GM12892 (cell line): ENCODE measurements around the gene AGGF1.
"Not testable (repeated sequence)": the region's sequence is repeated elsewhere in the genome, so short reads cannot be mapped to it uniquely, and the experiment has no call there.

ENCODE experiments used
- DNase-seq: peaks from one replicate; pipeline ENCODE4 v3.0.0; 2011; ENCODE audit not compliant: insufficient read length
- FAIRE-seq: peaks from 2 replicates; lab custom pipeline; 2011; peaks lifted over from hg19 to GRCh38; lab: Jason Lieb, UNC
- POLR2A ChIP-seq: IDR thresholded peaks from 2 replicates; pipeline ENCODE4 v1.6.1; 2011; ENCODE audit warnings: low read depth, low read length, control low read depth
- POLR2AphosphoS5 ChIP-seq: IDR thresholded peaks from 2 replicates; pipeline ENCODE4 v1.6.1; 2011; ENCODE audit warnings: low read depth, low read length, control low read depth
- TAF1 ChIP-seq: IDR thresholded peaks from 2 replicates; pipeline ENCODE4 v1.6.1; 2011; ENCODE audit warnings: low read depth, mild to moderate bottlenecking, control low read depth, low read length, borderline replicate concordance

Gene AGGF1

DNA sequence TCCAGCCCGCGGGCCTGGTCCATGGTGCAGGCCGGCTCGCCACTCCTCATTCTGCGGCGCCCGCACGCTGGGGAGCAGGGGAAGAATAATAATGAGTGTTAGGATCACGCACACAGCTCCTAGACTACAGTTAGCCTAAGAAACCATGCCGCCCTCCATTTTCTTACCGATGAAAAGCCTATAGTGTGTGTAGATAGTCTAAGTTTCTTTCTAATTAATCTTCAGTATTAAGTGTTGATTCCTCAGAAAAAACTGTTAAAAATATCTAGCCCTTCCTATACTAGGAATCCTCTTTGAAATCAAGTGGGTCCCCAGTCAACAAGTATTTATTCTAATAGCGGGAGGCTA, 47.6 kb downstream of the AGGF1 start:
- DNase-seq: no peak
- FAIRE-seq: no peak
- TF ChIP-seq POLR2A (no peak), POLR2AphosphoS5 (no peak), TAF1 (no peak)

- not testable (repeated sequence) for DNase-seq, FAIRE-seq
Observed at GRCh38 chr5:77080479-77080878, 50.3 kb downstream of the AGGF1 start.

- DNase-seq (no peak), FAIRE-seq (no peak)
- TF ChIP-seq POLR2A: no peak
- TF ChIP-seq POLR2AphosphoS5: no peak
- TF ChIP-seq TAF1: no peak
Observed at GRCh38 chr5:77080905-77081304, 50.7 kb downstream of the AGGF1 start.

GRCh38 chr5:77082280-77082679, 52.1 kb downstream of the AGGF1 start:
- no peak for DNase-seq

DNA sequence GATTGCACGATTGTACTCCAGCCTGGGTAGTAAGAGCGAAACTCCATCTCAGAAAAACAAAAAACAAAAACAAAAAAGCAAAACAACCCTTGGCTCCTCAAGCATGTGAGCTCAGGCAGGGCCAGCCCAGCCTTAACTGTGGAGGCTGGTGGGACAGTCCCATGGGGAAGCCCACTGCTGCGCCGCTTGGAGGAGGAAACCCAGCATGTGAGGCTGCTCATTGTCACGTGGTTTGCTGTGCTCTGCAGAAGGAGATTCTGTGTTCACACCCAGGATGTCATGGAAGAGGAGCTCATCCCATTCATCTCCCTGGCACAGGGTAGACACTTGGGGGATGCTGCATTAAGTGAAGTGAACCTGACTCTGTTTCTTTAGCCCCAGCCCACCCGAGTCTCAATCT, 52.9 kb downstream of the AGGF1 start:
- no peak for DNase-seq
- TF ChIP-seq TAF1 (no peak), POLR2A (no peak), POLR2AphosphoS5 (no peak)
- no peak for FAIRE-seq

More at GRCh38 chr5:77082280-77082679, 52.1 kb downstream of the AGGF1 start:
- FAIRE-seq: no peak
- TF ChIP-seq POLR2AphosphoS5: no peak
- no peak for TF ChIP-seq TAF1
- TF ChIP-seq POLR2A: no peak

GRCh38 chr5:77086368-77086688, 56.1 kb downstream of the AGGF1 start:
- TF ChIP-seq TAF1 (no peak), POLR2AphosphoS5 (no peak), POLR2A (no peak)
- DNase-seq: no peak
- peak; percentile 56 for FAIRE-seq

DNA sequence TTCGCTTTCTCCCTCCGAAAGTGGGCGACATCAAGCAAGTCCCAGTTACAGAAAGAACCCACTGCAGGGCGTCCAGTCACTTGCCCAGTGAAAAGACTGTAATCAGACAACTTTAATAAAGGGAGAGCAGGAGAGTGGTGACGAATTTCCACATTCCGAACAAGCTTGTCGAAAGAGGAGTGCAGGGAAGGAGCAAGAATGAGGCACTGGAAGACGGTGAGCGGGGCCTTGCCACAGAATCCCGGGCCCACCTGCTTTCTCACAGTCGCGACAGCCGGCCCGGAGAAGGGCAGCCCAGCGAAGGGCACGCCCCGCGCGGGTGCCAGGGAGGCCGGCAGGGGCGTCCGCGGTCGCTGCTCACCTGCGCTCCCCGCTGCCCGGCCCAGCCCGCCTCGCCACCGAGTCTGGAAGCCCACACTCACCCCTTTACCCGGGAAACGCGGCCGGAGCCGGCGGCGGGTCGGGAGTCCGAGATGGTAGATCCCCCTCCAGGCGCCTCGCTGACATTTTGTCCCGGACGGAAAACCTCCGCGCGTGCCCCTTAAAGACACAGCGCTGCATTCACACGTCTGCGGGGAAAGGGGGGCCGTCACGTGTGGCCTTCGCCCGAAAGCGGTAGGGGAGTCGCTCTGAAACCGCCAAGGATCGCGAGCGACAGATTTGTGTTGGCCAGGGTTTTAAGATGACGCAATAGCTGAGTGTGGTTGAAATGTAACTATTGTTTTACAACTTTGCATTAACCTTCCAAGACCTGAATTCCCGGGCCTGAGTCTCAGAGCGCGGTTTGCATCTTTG, 56.7 kb downstream of the AGGF1 start, which contains the start of gene ZBED3:
Gene ZBED3 (minus strand): TSS at position 597 of the 795 bp plus-strand sequence. CDS start 9,407 bp downstream, outside the sequence.
- peak; percentile 51 for DNase-seq
- FAIRE-seq: peak; percentile 93
- TF ChIP-seq POLR2AphosphoS5 (no peak), TAF1 (no peak), POLR2A (no peak)

DNA sequence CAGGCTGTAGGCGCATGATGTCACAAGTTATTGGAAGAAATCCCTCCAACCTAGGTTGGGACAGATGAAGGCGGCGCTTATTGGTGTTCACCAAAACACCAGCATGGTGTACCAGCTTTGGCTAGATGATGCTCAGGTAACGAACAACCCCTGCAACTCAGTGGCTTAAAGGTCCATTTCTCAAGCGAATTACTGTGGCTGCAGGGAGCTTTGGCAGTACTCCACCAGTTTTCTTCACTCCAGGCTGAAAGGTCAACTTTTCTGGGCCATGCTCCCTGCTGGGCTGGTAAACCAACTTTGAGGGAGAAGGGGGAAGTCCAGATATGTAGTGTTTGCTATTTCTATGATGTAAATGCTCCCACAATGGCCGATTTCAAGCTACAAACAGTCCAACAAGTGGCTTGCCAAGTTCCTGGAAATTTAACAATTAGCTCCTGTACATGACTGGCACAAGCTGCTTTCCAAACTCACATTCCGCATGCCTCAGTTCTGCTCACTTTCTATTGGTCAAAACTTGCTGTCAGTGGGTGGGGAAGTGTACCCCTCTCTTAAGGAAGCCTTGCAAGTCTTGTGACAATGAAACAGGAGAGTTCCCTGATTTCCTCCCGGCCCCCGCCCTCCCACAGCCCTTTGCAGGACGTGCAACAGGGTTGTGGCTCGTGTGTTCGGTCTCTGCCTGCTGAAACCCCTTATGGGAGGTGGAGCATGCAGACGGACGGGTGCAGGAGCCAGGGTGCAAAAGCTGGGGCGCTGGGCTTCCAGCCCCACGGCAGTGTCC, 57.5 kb downstream of the AGGF1 start:
- no peak for DNase-seq
- TF ChIP-seq POLR2A: no peak
- TF ChIP-seq POLR2AphosphoS5: no peak
- no peak for TF ChIP-seq TAF1
- FAIRE-seq: no peak

GRCh38 chr5:77095189-77095588, 65.0 kb downstream of the AGGF1 start:
- DNase-seq (no peak), FAIRE-seq (no peak)
- TF ChIP-seq TAF1 (no peak), POLR2A (no peak), POLR2AphosphoS5 (no peak)

DNA sequence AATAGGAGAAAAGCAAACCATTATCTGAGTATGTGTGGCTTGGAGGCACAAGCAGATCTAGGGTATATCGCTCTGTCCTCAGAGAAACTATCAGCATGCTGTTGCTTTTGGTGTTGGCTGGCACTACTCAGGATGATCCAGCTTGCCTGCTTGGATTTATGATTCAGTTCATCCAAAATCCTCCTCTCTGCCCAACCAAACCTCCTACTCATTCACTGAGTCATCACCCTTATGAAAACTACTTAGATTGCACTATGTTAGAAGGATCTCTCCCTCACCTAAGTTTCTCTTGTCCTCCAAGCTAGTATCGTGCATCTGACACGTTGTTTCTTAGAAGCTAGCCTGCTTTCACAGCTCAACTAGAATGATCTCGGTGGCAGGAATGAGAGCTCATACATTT, 71.1 kb downstream of the AGGF1 start:
- no peak for DNase-seq
- no peak for TF ChIP-seq POLR2AphosphoS5
- no peak for TF ChIP-seq POLR2A
- no peak for TF ChIP-seq TAF1
- FAIRE-seq: no peak

DNA sequence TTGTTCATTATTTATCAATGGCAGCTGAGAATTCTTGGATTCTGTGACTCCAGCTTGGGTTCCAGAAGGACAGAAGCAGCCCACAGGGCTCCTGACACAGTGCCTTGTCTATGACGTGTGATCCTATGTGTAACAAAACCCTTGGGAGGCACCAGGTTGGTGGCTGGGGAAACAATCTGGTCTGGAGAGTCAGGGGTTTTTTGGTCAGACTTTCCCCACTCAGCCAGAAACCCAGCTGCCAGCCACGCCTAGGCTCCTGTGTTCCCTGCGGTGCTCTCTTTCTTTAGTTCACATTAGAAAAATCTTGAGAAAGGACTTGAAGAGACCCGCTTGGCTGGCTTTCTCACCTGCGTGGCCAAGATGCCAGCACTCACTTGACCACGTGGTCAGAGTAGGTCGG, 72.3 kb downstream of the AGGF1 start:
- no peak for FAIRE-seq
- no peak for DNase-seq
- TF ChIP-seq POLR2A: no peak
- no peak for TF ChIP-seq POLR2AphosphoS5
- TF ChIP-seq TAF1: no peak

DNA sequence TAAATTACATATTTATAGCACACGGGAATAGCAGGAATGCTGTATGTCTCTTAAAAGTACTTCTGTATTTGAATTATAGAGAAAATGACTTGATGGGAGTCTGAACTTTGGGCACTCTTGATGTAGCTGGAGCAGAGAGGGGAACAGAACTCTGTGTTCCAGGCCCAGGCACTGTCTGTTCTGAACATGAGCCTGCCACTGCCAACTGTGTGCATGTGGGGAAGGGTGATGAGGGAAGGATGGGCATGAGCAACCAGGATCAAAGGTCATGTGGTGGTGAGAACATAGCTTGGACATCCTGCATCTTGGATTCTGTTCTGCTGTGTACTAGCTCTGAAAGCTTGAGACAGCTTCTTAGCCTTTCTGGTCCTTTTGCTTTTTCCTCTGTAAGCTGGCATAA, 73.3 kb downstream of the AGGF1 start:
- TF ChIP-seq POLR2AphosphoS5 (no peak), TAF1 (no peak), POLR2A (no peak)
- FAIRE-seq (no peak), DNase-seq (no peak)
